Eye (tissue), 1 donor: ENCODE results near the gene ATG7.
A peak's percentile ranks its signal among the peaks of the same experiment; 100 is the strongest.

Source experiments
- DNase-seq: peaks from one replicate; pipeline ENCODE4 v3.0.0-alpha.2; 2015

The ATG7 gene

DNA sequence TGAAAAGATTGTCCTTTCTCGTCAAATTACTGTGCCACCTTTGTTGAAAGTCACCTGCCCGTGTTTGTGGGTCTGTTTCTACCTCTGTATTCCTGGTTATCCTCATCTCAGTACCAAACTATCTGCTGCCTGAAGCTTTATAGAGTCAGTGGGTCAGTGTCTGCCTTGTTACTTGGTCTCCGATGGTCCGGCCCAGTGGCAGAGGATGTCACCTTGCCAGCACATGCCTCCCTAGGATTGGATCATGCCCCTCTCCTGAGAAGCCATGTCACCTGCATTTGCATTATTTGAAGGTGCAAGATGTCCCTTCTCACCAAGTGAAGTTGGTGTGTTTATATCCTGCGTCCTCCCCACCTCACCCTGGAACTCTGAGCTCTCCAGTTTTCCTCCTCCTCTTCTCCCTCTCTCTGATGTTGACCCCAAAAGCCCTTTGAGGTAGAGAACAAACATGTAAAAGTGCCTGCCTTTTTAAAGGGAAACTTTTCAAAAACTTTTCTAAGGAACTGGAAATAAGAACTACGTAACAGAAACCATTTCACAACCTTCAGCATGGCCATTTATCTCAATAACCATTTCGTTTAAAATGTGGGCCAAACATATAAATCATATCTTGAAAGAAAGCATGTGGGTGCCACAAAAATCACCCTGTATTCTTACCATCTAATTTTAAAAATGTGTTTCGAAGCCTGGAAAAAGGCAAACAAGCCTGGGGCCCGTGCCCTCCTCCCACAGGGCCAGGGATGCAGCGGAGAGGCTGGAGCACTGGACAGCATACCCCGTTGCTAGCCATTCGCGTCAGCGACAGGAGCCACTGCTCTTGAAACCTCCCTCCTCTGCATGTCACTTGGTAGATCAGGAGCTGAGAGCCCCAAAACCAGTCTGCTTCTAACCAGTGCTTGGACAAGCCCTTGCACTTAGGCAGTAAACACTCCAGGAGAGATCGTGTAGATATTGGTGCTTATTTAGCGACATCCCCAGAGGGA is 269.4 kb downstream of the ATG7 start:
- no peak for DNase-seq

DNA sequence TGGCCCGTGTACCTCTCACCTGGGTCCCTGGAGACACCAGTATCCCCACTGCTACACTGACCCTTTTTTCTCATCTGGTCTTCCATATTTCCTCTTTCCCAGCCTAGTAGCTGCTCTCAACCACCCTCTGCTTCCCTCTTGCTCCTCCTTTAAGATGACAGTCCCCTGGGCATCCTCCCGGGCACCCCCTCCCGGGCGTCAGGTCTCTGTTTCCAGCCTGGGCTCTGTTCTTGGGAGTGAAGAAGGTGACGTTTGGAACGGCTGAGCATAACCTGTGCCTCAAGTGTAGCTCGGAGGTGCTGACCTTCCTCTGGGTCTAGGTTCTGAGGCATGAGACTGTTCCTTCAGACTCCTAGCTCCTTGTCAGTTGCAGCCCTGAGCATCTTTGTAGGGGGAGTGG is 270.4 kb downstream of the ATG7 start:
- DNase-seq: no peak

DNA sequence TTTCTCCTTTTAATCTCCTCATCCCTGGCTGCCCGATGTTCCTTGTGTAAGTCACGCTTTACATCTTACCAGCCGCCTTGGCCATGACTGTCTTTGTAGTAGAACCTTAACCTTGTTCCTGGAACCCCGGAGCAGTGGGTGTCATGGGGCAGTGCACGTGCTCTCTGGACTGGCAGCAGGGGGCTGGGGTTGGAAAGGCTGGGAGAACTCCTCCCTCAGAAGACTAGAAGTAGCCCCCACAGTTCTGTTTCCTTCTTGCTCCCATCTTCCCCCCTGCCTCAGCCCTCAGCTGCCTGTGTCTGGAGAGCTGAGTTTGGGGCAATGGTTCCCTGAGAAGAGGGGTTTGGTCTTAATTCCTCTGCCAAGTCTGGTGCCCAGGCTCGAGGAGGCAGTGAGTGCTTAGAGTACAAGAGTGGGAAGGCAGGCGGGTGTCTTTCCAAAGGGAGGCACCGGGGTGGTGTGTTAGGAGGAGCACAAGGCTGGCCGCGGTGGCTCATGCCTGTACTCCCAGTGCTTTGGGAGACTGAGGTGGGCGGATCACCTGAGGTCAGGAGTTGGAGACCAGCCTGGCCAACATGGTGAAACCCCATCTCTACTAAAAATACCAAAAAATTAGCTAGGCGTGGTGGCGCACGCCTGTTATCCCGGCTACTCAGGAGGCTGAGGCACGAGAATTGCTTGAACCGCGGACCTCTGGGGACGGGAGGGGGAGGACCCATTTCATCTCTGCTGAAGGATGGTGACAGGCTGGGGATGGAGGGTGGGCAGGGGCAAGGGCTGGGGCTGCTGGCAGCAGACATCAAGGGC is 271.1 kb downstream of the ATG7 start:
- DNase-seq: no peak

DNA sequence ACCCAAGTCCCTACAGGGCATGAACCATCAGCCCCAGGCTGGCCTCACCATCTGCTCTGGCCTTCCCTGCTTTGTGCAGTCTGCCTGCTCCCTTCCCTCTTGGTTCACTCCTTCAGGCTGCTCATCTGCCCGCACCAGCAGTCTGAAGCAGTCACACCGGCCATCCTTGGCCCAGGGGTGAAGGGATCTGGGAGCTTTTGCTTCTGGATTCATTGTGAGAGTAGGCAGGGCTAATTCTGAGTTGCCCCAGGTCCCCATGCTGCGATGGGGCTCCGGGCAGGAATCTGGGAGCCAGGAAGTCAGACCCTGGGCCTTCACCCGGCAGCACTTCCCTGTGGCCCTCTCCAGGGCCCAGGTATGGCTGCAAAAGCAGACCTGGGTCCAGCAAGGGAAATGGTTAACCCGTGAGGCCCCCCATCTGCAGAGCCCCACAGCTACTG is 271.8 kb downstream of the ATG7 start:
- no peak for DNase-seq

DNA sequence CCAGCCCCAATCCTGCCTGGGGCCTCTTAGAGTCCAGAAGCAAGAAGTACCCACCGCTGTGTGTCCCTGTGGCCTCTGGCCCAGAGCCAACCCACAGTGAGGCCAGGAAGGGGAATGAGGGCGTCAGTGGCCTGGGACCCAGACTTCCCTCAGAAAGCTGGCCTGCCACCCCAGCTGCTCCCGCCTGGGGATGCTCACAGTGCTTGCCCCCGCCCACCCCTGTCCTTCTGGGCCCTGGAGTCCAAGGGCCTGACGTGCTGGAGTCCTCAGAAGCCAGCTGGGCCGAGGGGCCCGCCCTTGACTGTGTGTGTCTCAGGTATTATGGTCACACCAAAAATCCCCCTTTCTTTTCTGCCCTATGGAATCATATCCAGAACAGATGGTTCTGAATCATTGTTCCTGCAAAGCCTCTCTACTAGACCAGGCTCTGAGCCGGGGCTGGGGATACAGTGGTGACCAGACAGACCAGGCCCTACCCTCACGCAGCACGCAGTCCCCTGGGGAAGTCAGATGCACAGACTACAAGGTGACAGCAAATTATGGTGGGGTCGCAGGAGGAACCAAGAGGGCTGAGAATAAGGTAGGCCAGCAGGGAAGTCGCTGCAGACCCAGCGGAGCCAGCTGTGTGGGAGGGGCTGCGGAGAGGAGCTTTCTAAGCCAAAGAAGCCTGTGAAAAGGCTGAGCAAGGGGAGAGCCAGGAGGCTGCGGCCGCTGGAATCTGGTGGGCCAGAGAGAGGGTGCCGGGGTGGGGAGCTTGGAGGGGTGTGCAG is 272.4 kb downstream of the ATG7 start:
- peak; percentile 64 for DNase-seq

DNA sequence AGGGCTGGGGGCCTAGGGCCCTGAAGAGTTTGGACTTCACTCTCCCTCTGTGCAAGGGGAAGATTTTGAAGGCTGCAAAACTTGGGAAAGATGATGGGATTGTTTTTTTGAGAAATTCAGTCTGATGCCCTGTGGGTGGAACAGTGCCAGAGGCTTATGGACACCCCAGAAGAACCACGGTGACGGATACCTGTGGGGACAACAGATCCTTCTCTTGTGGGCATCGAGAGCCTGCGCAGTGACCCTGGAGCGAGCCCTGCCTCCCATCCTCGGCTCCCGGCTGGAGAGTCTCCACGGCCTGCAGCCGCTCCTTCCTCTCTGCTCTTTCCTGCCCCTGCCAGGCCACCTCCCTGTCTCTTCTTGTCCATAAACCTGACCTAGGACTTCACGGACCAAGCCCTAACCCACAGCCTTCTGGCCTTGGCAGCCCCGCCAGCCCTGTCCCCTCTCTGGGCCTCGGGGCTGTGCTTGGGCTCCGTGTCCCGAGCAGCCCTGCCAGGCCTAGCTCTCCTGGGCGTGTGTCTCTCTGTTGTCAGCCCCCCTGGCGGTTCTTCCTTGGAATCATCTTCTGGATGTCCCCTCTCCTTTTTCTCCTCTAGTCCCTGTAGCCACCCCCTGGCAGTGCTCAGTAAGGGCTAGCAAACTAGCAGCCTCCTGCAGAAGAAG is 273.1 kb downstream of the ATG7 start:
- DNase-seq: no peak

DNA sequence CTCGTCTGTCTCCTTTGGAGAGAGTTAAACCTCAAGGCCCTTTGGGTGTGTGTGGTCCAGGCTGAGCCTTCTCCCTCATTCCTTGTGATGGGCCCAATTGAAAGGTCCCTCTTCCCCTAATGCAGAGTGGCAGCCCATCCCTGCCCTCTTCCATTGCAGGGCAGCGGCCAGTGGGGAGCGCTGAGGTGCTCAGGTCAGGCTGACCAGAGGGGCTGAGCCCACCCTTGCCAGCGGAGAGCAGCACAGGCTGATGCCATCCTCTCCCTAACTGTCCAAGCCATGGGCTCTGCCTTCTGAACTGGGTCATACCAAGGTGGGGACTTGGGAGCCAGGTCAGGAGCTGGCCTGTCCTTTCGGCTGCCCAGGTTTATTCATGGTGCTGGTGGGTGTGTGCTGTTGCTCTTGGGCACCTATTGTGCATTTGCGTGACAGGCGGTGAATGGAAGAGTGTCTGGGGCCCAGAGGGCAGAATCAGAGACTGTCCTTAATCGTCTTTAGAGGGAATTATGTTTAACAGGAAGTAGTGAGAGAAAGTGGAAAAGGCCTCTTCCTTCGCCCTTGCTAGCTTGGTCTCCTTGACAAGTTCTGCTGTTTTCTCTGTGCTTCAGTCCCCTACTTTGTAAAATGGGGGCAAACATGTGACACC is 274.6 kb downstream of the ATG7 start:
- no peak for DNase-seq

DNA sequence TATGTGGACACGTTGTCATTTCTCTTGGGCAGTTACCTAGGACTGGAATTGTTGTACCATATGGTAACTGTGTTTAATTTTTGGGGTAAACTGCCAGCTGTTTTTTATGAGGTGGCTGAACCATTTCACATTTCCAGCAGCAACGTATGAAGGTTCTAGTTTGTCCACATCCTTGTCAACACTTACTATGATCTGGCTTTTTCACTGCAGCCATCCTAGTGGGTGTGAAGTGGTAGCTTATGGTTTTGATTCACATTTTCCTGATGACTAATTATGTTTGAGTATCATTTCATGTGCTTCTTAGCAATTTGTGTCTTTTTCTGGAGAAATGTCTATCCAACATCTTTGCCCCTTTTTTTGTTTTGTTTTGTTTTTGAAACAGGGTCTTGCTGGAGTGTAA is 275.3 kb downstream of the ATG7 start:
- no peak for DNase-seq

DNA sequence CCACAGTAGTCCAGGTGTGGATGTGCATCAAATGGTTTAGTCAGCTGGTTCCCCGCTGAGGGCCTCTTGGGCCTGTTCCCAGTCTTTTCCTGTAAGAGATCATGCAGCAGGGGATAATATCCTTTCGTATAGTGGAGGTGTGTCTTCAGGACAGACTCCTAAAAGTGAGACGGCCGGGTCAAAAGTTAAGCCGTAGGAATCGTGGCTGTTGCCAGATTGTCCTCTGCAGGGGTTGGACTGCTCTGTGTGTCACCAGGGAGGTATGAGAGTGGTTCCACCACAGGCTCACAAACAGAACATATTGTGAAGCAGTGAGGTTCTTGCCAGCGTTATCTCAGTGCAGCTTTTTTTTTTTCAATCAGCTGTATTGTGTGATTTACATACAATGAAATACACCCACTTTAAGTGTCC is 276.5 kb downstream of the ATG7 start:
- DNase-seq: no peak

DNA sequence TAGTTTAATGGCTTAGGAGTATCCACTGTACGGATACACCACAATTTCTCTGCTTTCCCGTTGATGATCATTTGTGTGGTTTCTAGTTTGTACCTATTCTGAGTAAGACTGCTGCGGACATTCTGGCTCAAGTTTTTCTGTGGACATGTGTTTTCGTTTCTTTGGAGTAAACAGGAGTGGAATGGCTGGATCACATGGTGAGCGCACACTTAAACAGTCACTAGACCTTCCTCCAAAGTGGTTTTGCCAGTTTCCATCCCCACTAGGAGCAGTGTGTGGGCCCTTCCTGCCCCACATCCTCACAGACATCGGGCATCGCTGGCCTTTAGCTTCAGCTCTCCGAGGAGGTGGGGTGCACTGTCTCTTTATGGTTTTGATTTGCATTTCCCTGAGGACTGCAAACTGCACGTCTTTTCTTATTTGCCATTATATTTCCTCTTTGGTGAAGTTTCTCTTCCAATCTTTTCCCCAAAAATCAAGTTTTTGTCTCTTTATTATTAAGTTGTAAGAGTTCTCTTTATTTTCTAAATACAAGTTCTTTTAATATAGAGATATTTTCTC is 277.5 kb downstream of the ATG7 start:
- no peak for DNase-seq

DNA sequence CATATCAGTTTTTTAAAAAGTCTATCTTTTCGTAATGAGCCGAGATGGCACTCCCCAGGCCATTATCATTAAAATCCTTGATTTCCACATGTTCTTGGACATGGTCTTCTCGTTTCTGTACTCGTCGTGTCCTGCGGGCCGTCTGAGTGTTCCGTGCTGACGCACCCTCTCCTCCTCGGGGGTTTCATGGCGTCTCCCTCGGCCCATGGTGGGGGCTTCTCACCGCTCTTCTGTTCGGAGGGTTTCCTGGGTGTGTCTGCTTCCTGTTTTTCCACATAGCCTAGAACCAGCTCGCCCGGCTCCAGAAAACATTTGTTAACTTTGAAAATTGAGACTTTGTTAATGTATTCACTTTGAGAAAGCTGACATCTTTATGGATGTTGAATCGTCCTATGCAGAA is 278.8 kb downstream of the ATG7 start:
- DNase-seq: no peak

DNA sequence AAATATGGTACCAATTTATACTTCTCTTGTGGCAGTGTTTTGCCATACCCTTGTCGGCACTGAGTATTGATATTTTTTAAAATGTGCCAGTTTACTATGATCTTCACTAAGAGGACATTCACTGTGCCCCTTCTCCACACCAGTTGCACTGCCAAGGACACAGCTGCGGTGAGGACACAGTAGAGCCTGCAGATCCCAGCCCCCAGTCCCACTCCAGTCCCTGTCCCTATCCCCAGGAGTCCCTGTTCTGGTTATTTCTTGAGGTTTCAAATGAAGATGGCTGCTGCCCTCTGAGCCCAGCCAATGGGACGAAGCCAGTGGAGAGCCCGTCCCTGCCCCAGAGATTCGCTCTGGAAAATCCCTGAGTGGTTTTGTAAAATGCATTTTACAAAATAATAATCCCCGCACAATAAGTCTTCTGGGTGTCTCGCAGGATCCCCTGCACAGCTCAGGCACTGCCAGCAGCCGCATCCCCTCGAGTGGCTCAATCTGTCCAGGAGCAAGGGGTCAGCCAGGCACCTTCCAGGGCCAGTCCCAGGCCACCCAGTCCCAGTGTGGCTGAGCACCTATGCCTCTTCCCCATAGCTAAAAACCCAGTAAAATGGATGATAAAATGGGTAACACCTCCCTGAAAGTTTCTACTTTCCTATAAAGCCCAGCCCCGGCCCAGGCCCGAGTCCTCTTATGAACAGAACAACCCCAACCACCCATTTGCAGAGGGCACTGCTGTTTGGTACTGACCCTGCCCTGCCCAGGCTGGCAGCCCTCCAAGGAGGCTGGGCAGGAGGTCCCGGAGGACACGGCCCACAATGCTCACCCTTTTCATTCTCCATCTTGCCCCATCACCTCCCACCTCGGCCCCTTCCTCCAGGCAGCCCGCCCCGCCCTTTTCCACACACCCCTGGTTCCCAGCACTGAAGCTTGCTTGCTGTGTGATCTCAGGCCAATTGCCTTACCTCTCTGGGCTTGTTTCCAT is 280.4 kb downstream of the ATG7 start:
- no peak for DNase-seq

DNA sequence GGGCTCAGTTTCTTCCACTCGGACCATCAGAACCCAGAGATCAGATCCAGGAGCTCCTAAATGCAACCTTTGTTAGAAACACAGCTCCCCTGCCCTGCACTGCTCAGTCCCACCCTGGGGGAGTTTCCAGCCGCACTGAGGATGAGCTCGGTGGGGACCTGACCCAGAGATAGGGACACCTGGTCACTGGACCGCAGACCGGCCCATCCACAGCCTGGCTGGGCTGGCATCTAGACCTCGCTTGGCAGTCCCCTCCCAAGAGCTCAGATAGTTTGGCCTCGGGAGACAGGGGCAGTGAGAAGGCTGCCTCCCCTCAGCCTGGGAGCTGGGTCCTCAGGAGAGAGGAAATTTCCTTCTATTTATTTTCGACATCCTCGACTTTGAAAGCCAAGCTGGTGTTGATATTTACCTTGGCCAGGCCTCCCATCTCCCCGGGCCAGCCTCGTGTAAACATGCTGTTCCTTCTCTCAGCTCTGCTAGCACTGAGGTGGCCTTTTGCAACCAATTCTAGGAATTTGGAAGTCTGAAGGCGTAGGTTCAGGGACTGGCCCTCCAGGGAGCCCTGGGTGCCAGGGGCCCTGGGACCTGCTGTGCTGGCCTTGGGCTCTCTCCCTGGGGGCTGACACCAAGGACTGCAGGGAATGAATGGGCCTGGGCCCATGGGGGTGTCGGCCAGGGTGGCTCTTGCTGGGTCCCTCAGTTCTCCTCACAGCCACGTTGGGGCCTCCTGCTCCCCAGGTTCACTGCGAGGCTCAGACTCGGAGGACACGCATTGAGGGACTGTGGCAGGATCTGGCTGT is 281.4 kb downstream of the ATG7 start:
- no peak for DNase-seq

DNA sequence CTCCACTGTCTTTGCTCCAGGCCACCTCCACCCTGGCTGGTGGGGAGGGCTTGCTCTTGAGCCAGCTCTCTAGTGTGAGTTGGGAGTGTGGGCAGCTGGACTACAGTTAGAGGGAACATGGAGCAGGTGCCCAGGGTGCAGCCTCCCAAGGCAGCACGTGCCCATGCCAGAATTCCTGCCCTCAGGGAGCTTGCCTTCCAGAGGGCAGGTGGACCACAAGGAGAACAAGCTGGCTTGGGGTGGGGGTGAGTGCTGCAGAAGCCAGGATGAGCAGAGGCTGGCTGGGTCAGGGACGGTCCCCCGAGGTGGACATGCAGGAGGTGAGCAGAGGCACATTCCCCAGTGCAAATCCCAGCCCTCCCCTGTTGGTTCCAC is 282.0 kb downstream of the ATG7 start:
- DNase-seq: no peak

DNA sequence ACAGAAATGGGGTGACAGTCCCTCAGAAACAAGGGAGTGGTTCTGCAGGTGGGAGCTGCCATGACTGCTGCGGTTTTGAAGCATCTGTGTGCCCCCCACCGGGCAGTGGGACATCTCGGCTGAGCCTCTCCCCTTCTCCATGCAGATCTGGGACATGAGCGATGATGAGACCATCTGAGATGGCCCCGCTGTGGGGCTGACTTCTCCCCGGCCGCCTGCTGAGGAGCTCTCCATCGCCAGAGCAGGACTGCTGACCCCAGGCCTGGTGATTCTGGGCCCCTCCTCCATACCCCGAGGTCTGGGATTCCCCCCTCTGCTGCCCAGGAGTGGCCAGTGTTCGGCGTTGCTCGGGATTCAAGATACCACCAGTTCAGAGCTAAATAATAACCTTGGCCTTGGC is 282.5 kb downstream of the ATG7 start:
- no peak for DNase-seq

DNA sequence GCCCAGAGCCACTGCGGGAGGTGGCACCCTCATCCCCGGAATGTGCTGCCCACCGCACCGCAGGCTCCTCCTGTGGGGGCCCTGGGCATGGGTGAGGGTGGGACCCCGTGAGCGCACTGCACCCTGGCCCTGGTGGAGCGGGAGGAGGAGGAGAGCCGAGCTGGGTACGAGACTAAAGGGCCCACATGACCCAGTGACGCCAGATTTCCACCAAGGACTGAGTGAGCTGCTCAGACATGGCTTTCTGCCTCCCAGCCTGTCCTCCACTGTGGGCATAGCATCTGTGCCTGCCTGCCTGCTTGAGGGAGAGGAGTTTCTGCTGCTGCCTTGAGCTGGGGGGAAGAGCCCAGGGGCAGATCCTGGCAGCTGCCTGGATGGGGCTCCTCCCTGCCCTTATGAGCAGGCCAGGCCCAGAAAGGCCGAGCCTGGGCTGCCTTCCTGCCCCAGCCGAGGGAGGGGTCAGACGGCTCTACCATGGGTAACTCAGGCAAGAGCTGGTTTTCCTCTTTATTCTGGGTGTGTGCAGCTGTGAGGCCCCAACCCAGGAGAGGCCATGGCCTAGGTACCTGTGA is 283.1 kb downstream of the ATG7 start:
- DNase-seq: no peak

DNA sequence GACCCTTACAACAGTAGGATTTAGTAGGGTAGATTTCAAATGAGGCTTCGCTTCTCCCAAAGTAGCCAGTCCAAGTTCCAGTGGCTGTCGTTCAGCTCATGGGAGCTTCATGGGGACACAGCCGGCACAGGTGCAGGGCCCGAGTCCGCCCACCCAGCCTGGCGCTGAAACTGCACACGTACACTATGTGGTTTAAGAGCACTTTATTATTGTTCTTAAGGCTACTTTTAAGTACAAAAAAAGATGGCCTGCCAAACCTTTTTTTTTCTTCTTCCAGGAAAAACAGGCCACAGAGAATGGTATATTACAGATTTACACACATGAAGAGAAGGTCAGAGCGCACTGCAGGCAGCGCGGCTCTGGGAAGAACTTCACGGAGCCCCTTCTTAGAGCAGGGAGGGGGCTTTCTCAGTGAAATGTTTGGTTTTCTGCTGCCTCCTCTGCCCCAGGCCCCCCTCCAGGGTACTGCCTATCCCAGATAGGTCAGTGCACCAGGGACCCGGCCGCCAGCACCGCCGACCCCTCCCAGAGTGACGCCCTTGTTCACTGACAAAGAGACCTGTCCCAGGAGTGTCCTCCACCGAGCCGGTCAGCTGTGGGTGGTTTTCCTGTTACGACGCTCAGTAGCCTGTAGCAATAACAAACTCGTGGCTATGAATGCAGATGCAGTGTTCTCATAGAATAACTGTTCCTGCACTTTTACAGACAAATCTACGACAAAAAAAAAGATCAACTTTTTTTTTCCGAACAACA is 283.9 kb downstream of the ATG7 start:
- no peak for DNase-seq

DNA sequence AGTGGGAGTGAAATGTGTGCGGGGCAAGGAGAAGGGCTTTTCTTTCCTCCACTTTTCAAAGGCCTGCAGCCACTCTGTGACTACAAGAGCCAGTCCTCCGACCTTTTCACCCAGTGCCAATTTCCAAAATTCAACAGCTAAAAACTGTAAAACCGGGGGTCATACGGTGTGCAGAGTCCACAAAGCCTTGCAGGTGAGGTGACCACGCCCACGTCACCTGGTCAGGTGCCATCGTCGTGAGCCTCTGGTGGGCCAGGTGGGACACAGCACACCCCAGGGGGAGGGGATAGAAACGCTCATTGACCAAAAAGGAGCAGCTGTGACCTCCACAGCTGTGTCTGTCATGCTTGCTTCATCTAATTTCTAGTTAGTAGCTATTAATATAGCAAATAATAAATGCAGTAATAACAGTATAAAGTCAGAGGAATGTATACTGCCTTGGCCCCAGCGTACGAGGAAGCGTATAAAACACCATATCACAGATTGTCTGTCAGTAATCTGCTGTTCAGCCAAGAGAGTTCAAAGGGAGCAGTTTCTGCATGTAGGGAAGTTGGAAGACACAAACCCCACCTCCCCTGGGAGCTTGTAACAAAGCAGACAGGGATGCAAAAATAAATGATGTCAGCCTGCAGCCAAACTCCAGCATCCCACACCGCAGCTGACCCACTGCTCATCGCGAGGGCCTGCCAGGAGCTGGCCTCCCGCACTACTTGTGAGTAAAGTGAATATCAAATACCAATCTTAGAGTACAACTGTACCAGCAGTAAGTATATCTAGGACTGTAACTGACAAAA is 284.9 kb downstream of the ATG7 start:
- DNase-seq: peak; percentile 78
